Measurements from ENCODE around the gene GPRIN2. TPM values are rescaled to one million over a fixed set of nuclear protein-coding genes. Genes with fewer than 3 reads are reported as not detected.

Gene GPRIN2
- polyA plus RNA-seq: not detected in 2 replicates

GRCh38 chr10:46556515-46557318 is at the start of gene GPRIN2:
Gene GPRIN2 (minus strand): TSS chr10:46556658. CDS start chr10:46550736, 5,922 bp downstream.

GRCh38 chr10:46578474-46579178 is 22.2 kb upstream of the GPRIN2 start, which contains the start of gene SYT15:
Gene SYT15 (plus strand): TSS chr10:46579128. CDS start chr10:46579169, 41 bp downstream.

Other genes starting within 250 kb of the GPRIN2 start
- gene ANXA8L1, start 180.9 kb downstream of the GPRIN2 start, polyA plus RNA-seq: not detected in 2 replicates
- not detected in 2 replicates for gene NPY4R, start 90.7 kb downstream of the GPRIN2 start, polyA plus RNA-seq
- gene SYT15, start 22.5 kb upstream of the GPRIN2 start, polyA plus RNA-seq: 0.32 and 0.81 TPM in 2 replicates